BLaER1 treated with 17β-estradiol and CSF1 and Interleukin-3, amounts not matched to agents 10 nM and 100 nM (cell line): ENCODE results near the gene COMTD1.
A peak's percentile ranks its signal among the peaks of the same experiment; 100 is the strongest.
"Not testable (repeated sequence)": the region's sequence is repeated elsewhere in the genome, so short reads cannot be mapped to it uniquely, and the experiment has no call there.

Experiments used
- H3K27ac ChIP-seq, 11 experiments: shearing (Covaris generic); formaldehyde crosslinking; 2 replicates each; pipeline ENCODE4 v1.8.1; 2022
- H3K27me3 ChIP-seq, 11 experiments: shearing (Covaris generic); formaldehyde crosslinking; 2 replicates each; pipeline ENCODE4 v1.8.1; 2022
- H3K36me3 ChIP-seq, 11 experiments: shearing (Covaris generic); formaldehyde crosslinking; 2 replicates each; pipeline ENCODE4 v1.8.1; 2022
- H3K4me1 ChIP-seq, 10 experiments: shearing (Covaris generic); formaldehyde crosslinking; 2 replicates each; pipeline ENCODE4 v1.8.1; 2022
- H3K4me2 ChIP-seq, 11 experiments: shearing (Covaris generic); formaldehyde crosslinking; 2 replicates each; pipeline ENCODE4 v1.8.1; 2022
- H3K4me3 ChIP-seq, 10 experiments: shearing (Covaris generic); formaldehyde crosslinking; 2 replicates each; pipeline ENCODE4 v1.8.1; 2022
- H3K9ac ChIP-seq, 11 experiments: shearing (Covaris generic); formaldehyde crosslinking; 2 replicates each; pipeline ENCODE4 v1.8.1; 2022
- H3K9me3 ChIP-seq, 11 experiments: shearing (Covaris generic); formaldehyde crosslinking; replicated peaks in 1 of 11; 2 replicates each; pipeline ENCODE4 v1.8.1; 2022
- H4K20me1 ChIP-seq, 11 experiments: shearing (Covaris generic); formaldehyde crosslinking; 2 replicates each; pipeline ENCODE4 v1.8.1; 2022
- Cebpa-rat ChIP-seq, 11 experiments: shearing (Covaris generic); IDR thresholded peaks; 2 replicates each; pipeline ENCODE4 v1.8.1; 2022

The COMTD1 gene

DNA sequence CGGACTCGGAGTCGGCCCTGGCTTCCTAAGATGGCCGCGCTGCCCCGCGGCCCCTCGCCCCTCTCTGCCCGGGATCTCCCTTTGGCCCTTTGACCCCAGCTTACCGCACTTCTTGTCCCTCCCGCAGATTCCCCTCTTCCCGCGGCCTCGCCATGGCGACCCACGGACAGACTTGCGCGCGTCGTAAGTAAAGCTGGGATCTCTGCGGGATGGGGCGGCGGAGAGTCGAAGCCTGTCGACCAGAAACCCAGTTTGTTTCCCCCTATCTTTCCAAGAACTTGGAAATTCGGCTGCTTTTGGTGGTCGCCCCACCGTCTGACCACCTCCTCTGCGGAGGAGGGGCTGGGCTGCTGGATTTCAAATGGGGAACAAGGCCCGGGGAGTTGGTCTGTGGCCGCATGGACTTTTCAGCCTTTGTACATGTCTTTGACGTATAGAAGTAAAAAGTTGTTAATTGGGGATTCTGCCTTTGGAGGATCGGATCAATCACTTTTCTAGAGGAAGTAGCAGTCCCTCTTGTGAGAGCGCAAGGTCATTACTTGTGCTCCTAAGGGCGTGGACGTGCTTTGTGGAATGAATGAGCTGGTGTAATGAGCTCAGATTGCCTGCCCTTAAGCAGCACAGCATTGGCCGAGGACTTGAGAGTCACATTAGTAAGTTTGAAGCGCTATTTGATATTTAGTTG, 24.6 kb downstream of the COMTD1 start:
- peaks cover 42 to 46% (median 44%) of the 10 kb centered on the region in 11 experiments for H3K36me3 ChIP-seq
- no peaks in the 10 kb centered on the region for H3K27me3 ChIP-seq
- H3K4me1 ChIP-seq = peaks cover 20 to 47% (median 25%) of the 10 kb centered on the region in 10 experiments
- peaks cover 44 to 54% (median 49%) of the 10 kb centered on the region in 11 experiments for H4K20me1 ChIP-seq
- H3K9me3 ChIP-seq = no peaks in the 10 kb centered on the region
- H3K9ac ChIP-seq = peak overlapping the region; percentile 94 to 99 (median 98)
- peak overlapping the region; percentile 81 to 99 (median 91) for H3K4me3 ChIP-seq
- H3K4me2 ChIP-seq = peak overlapping the region; percentile 80 to 98 (median 89)
- TF ChIP-seq Cebpa-rat (IDR thresholded peaks at IDR 0.05) = no peak
- H3K27ac ChIP-seq = peak overlapping the region; percentile 96 to 99 (median 98)

DNA sequence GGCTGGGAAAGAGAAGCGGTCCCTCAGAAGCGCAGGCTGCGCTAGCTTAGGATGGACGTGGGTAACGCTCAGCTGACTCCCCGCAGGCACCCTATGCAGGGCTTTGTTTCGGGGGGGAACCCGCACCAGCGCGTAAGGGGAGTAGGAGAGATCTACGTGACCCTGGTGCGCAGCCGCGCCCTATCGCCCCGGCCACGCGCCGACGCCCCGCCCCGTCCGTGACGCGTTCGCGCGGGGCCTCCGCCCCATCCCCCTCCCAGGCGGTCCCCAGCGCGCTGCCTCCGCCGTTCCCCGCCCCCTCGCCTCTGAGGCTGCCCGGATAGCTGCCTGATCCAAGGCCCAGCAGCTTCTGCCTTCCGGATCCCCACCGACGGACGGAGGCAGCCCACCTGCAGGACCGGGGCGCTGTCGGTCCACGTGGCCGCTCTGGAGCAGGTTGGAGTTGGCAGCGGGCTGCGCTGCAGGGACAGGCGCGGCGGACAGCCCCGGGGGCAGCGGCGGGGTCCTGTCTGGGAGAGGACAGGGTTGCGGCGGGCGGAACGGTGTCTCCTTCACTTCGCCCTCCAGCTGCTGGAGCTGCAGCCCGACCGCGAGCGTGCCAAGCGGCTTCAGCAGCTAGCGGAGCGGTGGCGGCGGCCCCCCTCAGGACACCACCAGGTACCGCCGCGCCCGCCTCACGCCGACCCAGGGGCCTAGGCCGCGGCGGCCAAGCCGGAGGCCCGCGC, 25.3 kb downstream of the COMTD1 start, which contains the start of gene VDAC2:
Gene VDAC2, plus strand, starts transcription at position 515 of the 725 bp plus-strand sequence. CDS start 363 bp downstream, outside the sequence.
- Histone ChIP-seq H3K4me1 (peaks cover 20 to 42% (median 25%) of the 10 kb centered on the region in 10 experiments), H3K36me3 (peaks cover 35 to 39% (median 37%) of the 10 kb centered on the region in 11 experiments), H3K9me3 (no peaks in the 10 kb centered on the region), H4K20me1 (peaks cover 37 to 47% (median 42%) of the 10 kb centered on the region in 11 experiments; a peak in 21 of 22 replicates), H3K4me2 (peak within 1 kb of the TSS; percentile 82 to 98 (median 91)), H3K27ac (peak within 1 kb of the TSS; percentile 96 to 99 (median 98)), H3K27me3 (no peaks in the 10 kb centered on the region), H3K9ac (peak within 1 kb of the TSS; percentile 94 to 99 (median 98)), H3K4me3 (peak within 1 kb of the TSS; percentile 81 to 99 (median 91))
- TF ChIP-seq Cebpa-rat (IDR thresholded peaks at IDR 0.05) = no peak

DNA sequence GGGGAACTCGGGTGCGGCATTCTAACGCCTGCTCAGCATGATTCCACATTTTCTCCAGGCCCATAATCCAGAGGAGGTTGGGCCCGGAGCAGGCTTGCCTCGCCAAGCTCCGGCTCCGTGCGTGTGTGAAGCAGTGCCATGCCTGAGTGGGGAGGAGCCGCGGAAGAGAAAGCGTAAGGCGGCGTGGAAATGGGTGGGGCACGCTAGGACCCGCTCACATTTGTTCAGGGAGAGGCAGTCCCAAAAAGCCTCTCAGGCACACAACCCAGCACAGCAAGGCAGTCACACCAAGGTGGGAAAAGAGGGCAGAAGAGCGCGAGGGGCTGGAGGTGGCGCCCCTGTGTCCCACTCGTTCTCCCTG, 25.9 kb downstream of the COMTD1 start:
- peaks cover 20 to 42% (median 25%) of the 10 kb centered on the region in 10 experiments for H3K4me1 ChIP-seq
- peaks cover 30 to 35% (median 33%) of the 10 kb centered on the region in 11 experiments for H3K36me3 ChIP-seq
- H3K9ac ChIP-seq = peak overlapping the region; percentile 94 to 99 (median 98)
- peak overlapping the region; percentile 96 to 99 (median 98) for H3K27ac ChIP-seq
- H3K4me2 ChIP-seq = peak overlapping the region; percentile 82 to 98 (median 89)
- no peaks in the 10 kb centered on the region for H3K9me3 ChIP-seq
- H3K27me3 ChIP-seq = no peaks in the 10 kb centered on the region
- TF ChIP-seq Cebpa-rat (IDR thresholded peaks at IDR 0.05) = no peak
- H3K4me3 ChIP-seq = peak overlapping the region; percentile 81 to 99 (median 91)
- H4K20me1 ChIP-seq = peaks cover 32 to 42% (median 37%) of the 10 kb centered on the region in 11 experiments; a peak in 21 of 22 replicates

DNA sequence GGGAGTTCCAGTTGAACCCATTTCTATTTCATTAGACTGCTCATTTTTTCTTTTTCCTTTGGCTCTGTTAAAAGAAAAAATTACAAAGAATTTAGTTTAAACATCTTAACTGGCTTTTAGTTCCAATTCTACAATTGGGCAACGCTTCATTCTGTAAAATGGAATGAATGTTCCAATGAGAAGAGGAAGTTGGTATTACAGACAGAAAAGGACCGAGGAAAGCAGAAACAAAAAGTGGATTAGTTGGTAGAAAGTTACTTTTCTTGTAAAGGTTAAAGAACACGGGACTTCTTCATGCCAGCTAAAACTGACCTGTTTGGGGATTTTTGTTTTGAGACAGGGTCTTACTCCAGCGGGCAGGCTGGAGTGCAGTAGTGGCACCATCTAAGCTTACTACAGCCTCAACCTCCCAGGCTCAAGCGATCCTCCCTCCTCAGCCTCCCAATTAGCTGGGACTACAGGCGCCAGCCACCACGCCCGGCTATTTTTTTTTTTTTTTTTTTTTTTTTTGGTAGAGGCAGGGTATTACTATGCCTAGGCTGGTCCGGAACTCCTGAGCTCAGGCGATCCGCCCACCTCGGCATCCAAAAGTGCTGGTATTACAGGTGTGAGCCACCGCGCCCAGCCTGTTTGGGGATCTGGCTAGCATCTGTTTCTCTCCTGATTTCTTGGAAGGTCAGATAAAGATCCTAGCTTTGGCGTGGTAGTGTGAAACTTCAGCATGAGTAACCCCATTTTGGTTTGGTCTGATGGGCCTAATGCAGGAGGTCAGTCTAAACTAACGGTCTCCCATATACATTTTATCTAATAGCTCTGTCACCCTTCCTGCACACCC, 26.5 kb downstream of the COMTD1 start:
- Histone ChIP-seq H3K27ac (peak overlapping the region; percentile 96 to 99 (median 98)), H3K4me1 (peaks cover 20 to 38% (median 25%) of the 10 kb centered on the region in 10 experiments), H3K9ac (peak overlapping the region; percentile 94 to 99 (median 98)), H4K20me1 (peaks cover 26 to 36% (median 31%) of the 10 kb centered on the region in 11 experiments; a peak in 21 of 22 replicates), H3K9me3 (no peaks in the 10 kb centered on the region), H3K36me3 (peaks cover 24 to 29% (median 27%) of the 10 kb centered on the region in 11 experiments), H3K4me3 (peak overlapping the region; percentile 81 to 99 (median 91)), H3K27me3 (no peaks in the 10 kb centered on the region), H3K4me2 (peak overlapping the region; percentile 82 to 98 (median 89))
- no peak for TF ChIP-seq Cebpa-rat (IDR thresholded peaks at IDR 0.05)

DNA sequence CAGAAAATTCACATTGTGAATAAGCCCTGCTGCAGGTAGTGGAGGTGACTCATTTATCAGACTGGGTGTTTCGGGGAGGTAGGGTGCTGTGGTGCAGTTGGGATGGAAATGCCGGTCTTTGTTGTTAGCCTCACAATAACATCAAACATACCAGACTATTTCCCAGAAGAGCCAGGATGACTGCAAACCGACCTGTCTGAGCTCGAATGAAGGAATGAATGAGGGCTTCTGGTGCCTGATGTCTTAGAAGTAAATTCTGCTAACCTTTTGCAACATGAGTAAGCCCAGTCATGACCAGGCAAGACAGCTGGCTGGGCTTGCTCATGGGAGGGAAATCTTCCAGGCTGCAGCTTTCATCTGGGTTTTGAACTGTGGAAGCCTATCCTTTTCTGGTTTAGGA, 27.6 kb downstream of the COMTD1 start:
- Histone ChIP-seq H3K27ac (no peak overlapping the region), H3K27me3 (no peaks in the 10 kb centered on the region), H3K4me3 (no peak overlapping the region), H3K9ac (no peak overlapping the region), H3K9me3 (no peaks in the 10 kb centered on the region), H4K20me1 (peaks cover 16 to 25% (median 19%) of the 10 kb centered on the region in 11 experiments; a peak in 21 of 22 replicates), H3K36me3 (peaks cover 13 to 20% (median 16%) of the 10 kb centered on the region in 11 experiments), H3K4me2 (no peak overlapping the region), H3K4me1 (peaks cover 20 to 35% (median 25%) of the 10 kb centered on the region in 10 experiments)
- no peak for TF ChIP-seq Cebpa-rat (IDR thresholded peaks at IDR 0.05)

DNA sequence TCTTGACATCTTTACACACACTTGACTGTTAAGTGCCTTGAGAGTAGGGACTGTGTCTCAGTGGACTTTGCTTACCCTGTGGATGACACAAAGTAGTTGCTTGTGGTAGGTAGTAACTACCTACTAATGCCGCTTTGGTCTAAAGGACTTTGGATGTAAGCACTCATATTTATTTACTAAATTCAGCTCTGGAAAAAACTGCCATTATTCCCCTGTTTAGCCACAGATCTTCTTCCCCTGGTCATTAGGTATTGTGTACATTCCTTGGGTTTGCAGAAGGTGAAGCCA, 28.0 kb downstream of the COMTD1 start:
- H3K4me1 ChIP-seq = peaks cover 20 to 35% (median 24%) of the 10 kb centered on the region in 10 experiments
- H3K9ac ChIP-seq = no peak overlapping the region
- no peak for TF ChIP-seq Cebpa-rat (IDR thresholded peaks at IDR 0.05)
- no peak overlapping the region for H3K27ac ChIP-seq
- H3K9me3 ChIP-seq = no peaks in the 10 kb centered on the region
- H3K27me3 ChIP-seq = no peaks in the 10 kb centered on the region
- no peak overlapping the region for H3K4me2 ChIP-seq
- no peak overlapping the region for H3K4me3 ChIP-seq
- peaks cover 9 to 19% (median 12%) of the 10 kb centered on the region in 11 experiments; a peak in 21 of 22 replicates for H3K36me3 ChIP-seq
- H4K20me1 ChIP-seq = peaks cover 12 to 21% (median 16%) of the 10 kb centered on the region in 11 experiments; a peak in 21 of 22 replicates

DNA sequence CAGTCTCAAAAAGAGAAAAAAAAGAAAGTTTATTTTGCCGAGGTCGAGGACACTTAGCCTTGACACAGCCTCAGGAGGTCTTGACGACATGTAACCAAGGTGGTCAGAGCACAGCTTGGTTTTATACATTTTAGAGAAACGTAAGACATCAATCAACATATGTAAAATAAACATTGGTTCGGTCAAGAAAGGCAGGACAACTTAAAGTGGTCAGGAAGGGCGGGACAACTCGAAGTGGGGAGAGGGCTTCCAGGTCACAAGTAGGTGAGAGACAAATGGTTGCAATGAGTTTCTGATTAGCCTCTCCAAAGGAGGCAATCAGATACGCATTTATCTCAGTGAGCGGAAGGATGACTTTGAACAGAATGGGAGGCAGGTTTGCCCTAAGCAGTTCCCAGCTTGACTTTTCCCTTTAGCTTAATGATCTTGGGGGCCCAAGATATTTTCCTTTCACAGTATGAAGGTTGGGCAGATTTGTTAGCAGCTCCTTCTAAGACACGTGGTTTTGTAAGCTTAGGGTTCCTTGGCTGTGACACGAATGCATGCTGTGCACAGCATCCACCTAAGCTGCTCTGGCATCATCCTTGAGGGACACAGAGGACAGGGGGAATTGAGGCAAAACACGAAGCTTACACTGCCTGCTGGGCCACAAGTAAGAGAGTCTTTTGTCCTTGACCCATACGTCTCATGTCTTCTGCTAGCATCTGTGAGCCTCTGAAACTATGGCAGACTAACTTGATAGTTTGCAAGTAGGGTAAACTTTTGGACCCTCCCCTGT, 28.5 kb downstream of the COMTD1 start:
- Histone ChIP-seq H3K4me3 (no peak overlapping the region), H3K27ac (no peak overlapping the region), H3K27me3 (no peaks in the 10 kb centered on the region), H3K4me1 (peaks cover 14 to 35% (median 22%) of the 10 kb centered on the region in 10 experiments), H3K9me3 (no peaks in the 10 kb centered on the region), H3K9ac (no peak overlapping the region), H3K4me2 (no peak overlapping the region), H3K36me3 (peaks cover 4 to 14% (median 7%) of the 10 kb centered on the region in 11 experiments; a peak in 21 of 22 replicates), H4K20me1 (peaks cover 7 to 16% (median 10%) of the 10 kb centered on the region in 11 experiments; a peak in 20 of 22 replicates)
- no peak for TF ChIP-seq Cebpa-rat (IDR thresholded peaks at IDR 0.05)

DNA sequence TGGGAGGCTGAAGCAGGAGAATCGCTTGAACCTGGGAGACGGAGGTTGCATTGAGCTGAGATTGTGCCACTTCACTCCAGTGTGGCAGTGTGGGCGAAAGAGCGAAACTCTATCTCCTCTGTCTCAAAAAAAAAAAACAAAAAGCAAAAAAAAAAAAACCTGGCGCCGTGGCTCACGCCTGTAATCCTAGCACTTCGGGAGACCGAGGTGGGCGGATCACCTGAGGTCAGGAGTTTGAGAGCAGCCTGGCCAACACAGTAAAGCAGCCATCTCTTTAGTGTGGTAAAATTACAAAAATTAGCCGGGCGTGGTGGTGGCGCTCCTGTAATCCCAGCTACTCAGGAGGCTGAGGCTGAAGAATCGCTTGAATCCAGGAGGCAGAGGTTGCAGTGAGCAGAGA, 29.1 kb downstream of the COMTD1 start:
- not testable (repeated sequence) for H3K4me2 ChIP-seq, H4K20me1 ChIP-seq, H3K4me3 ChIP-seq, H3K36me3 ChIP-seq, H3K27me3 ChIP-seq, H3K27ac ChIP-seq, H3K9me3 ChIP-seq, H3K9ac ChIP-seq
- H3K4me1 ChIP-seq = peaks cover 8 to 33% (median 16%) of the 10 kb centered on the region in 10 experiments
